GM18498 (cell line): ENCODE results near the gene TFEB.
A peak's percentile ranks its signal among the peaks of the same experiment; 100 is the strongest.

Source experiments
- ATAC-seq: cut with Tn5 transposase; IDR thresholded peaks from one replicate; pipeline ENCODE4 v1.9.1; 2021; ENCODE audit warnings: mild to moderate bottlenecking, moderate library complexity; ENCODE audit not compliant: unreplicated experiment

TFEB gene

GRCh38 chr6:41707565-41708200 is 27.7 kb downstream of the TFEB start:
- no peak for ATAC-seq

GRCh38 chr6:41706876-41707564 is 28.4 kb downstream of the TFEB start:
- no peak for ATAC-seq

DNA sequence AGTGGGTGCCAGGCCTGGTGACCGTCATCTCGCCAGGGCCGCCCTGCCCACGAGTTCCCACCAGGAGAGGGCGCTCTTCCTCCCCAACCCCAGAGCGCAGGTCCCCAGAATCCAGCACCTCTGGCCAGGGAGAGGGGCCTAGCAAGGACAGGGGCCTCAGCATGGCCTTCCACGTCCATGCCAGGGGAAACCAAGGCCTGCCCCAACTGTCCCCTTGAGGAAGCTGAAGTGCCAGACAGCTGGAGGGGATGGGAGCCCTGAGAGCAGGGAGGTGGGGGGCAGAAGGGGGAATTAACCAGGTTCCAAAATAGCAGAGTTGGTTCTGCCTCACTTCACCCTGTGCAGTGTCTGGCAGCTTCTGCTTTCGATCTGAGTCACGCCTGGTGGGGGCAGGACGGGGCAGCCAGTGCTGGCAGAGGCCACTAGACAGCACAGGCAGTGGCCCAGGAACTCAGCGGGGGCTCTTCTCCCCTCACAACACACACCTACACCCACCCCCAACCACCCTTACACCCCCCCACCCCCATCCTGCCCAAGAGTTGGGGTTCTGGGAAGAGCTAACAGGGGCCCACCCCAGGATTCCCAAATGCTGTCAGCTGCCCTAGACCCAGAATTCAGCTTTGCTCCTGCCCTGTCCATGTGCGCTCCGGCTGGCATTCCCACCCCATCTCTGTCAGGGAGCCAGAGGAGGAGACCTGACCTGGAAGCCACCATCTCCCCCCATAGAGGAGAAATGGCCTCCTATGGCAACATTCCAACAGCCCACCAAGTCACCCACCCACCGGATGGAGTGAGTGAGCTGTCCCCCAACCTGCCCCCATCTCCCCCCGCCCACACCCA is 29.2 kb downstream of the TFEB start:
- peak; percentile 78 for ATAC-seq

DNA sequence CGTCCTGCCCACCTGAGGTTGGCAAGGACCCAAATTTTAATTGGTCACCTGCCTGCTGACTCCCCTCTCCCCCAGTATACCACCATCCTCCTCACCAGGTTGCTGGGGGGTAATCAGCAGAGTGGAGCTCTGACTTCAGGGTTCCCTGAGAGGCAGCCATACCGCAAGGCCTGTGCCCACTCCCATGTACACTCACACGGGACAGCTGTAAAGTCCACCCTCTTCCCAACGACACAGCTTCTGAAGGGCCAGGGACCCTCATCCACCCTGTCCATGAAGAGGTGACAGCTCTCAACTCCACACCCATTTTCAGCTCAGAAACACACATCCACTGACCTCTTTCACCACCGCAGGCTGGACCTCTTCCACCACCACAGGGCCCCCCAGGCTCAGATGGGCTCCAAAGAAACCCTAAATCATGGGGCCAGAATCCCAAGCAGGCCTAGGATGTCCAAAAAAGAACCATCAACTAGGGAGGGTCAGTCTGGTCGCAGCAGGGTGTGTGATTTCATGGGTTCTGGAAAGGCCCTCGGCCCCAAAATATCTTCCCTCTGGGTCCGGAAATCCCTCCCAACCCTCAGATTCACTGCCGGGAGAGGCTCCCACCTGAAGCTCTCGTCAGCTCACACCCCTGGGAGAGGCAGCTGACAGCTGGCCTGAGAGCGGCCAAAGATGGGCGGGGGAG is 30.0 kb downstream of the TFEB start:
- no peak for ATAC-seq

GRCh38 chr6:41704656-41705310 is 30.6 kb downstream of the TFEB start:
- peak; percentile 28 for ATAC-seq

DNA sequence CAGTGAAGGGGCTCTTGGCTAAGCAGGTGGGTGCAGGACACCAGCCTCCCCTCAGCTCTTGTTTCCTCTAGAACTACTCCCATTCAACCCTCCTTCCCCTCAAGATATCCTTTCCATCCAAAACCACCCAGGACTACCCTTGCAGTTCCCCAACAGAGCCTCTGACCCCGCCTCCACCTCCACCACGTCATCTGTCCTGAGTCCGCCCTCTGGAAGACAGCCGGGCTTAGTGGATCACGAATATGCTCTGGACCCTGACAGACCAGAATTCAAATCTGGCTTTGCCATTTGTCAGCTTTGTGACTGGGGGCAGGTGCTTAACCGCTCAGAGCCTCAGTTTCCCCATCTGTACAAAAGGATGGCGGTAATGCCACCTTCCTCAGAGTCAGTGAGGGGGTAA is 31.4 kb downstream of the TFEB start:
- ATAC-seq: no peak

GRCh38 chr6:41702771-41703494 is 32.5 kb downstream of the TFEB start:
- no peak for ATAC-seq

DNA sequence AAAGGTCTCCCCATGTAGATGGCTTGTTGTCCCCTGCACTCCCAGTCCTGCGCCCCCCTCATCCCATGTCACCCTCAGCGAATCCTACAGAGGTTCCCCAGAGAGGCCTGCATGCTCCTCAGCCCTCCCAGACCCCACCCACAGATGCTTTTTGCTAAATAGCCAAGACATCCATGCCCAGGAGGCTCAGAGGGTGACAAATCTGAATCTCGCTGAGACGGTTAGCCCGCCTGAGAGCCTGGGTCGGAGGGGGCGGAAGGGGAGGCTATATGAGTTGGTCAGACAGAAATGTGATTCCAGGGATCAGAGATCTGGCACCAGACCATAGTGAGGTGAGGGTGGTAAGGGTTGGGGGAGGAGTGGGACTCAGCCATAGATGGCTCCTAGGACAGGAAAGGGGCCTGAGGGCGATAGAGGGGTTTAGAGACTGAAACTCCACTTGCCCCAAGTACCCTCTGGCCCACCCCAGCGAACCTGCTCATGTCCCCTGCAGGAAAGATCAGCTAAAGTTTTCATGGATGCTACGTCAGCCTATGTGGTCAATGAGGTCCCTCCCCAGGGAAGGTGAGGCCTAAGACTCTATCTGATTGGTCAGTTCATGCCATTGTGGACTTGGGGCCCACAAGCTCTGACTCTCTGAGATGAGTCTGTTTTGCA is 33.2 kb downstream of the TFEB start:
- ATAC-seq: no peak

DNA sequence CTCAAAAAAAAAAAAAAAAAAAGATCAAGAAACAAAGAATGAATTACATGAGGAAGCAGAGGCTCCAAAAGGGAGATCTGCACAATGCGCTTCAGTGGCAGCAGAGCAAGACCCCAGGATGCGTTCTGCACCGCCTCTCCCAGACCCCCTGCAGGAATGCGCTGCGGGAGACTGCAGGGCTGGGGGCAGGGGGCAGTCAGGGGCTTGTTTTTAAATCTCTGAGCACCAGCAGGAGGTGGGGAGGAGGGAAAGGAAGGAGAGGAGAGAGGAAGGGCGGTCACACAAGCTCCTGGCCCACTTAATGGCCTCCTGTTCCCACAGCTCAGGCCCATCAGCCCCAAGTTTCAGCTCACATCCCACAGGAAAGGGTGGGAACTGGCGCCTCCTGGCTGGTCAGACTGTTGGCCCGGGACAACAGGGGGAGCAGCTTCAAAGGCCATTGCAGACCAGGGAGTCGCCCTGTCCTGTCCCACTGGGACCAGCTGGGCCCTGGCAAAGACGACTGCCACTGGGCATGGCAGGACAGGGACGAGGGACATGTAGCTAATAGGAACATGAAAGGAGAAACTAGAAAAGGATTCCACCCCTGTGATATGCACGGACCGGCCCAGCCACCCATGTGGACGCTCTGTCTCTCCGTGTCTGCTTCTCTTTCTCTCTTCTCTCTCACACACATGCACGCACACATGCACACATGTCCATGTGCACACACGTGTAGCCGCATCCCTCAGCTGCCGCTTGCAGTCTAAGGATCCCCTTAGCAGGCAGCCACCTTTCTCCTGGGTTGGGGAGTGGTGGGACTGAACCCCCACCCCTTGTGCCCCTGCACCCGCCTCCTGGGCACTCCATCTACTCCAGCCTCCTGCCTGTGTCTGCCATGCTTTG is 34.7 kb downstream of the TFEB start:
- no peak for ATAC-seq

DNA sequence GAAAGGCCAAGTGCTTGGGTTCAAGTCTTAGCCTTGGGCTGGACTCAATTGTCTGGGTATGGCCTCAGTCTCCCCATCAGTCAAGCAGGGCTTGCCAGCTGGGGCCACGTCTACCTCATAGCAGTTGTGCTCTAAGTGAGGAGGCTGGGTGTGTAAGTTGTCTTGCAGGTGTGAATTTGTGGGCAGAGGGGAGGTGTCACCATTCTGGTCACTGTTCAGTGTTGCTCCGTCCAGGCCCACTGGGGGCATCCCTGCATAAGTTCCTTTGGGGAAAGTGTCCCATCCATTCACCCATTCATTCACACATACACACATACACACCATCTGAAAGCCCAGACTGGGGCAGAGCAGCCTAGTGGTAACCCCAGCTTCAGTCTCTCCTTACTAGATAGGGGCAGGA is 36.3 kb downstream of the TFEB start:
- no peak for ATAC-seq

DNA sequence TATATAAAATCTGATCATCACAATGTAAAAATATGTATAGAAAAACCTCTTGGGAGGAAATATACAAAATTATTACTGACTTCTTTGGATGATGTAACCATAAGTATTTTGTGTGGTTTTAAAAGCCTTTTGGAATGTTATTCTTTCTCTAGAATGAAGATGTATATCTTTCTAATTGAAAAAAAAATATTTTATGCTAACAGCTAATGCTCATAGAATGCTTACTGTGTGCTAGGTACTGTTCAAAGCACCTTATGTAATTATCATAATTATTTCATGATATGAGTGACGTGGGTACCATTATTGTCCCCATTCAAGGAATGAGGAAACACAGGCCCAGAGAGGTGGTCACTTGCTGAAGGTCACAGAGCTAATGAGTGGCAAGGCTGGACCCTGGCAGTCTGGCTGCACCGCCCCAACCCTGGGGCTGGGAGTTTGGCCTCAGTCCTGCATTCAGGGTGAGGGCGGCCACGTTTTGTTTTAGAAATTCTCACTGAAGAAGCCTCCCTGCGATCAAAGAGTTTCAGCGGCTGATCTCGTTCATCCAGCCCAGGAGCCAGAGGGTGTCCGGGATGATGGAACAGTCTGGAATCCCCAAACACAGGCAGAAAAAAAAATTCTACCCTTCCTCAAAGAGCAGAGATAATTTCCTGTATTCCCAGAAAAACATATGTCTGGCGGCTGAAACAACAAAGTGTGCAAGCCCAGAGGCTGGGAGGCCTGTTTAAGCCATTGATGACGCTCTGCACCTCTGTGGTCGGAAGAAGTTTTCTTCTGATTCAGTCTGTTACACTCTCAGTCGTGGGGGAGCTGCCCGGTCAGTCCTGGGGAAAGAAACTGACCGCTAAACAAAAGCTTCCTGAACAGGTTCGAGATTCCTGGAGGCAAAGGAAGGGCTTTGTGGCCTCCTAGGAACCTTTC is 37.3 kb downstream of the TFEB start:
- no peak for ATAC-seq

GRCh38 chr6:41696788-41697187 is 38.6 kb downstream of the TFEB start:
- ATAC-seq: no peak

- no peak for ATAC-seq
These were observed 39.6 kb downstream of the TFEB start for GRCh38 chr6:41695825-41696224.

- no peak for ATAC-seq
These were observed 40.4 kb downstream of the TFEB start for GRCh38 chr6:41694815-41695526.

- no peak for ATAC-seq
These were observed 41.8 kb downstream of the TFEB start for GRCh38 chr6:41693281-41694240.

GRCh38 chr6:41692730-41693129 is 42.7 kb downstream of the TFEB start:
- ATAC-seq: no peak
